Kidney epithelial cell (primary cell): Measurements from ENCODE around the gene PHETA1. TPM values are rescaled to one million over a fixed set of nuclear protein-coding genes. Genes with fewer than 3 reads are reported as not detected.

Experiments
- DNase-seq: peaks from one replicate; pipeline ENCODE4 v3.0.0-alpha.2; 2010; ENCODE audit warnings: low read depth
- H3K27me3 ChIP-seq: 2 replicates; pipeline ENCODE4 v1.6.0; 2011; ENCODE audit warnings: low read length; ENCODE audit not compliant: control insufficient read depth, insufficient read depth
- H3K36me3 ChIP-seq: 2 replicates; pipeline ENCODE4 v1.5.1; 2011; ENCODE audit warnings: low read length; ENCODE audit not compliant: control insufficient read depth, insufficient read depth
- H3K4me3 ChIP-seq: 2 replicates; pipeline ENCODE4 v1.5.1; 2011; ENCODE audit warnings: low read depth, mild to moderate bottlenecking, control low read depth, low read length
- total RNA-seq: library from RNA; depleted of rRNA; stranded (reverse); fragments of >200 nt; gene quantifications from 2 replicates; pipeline ENCODE4 v1.2.3, GENCODE V29; 2015
- TF ChIP-seq, protein P1 (sequence below): IDR thresholded peaks from 2 replicates; pipeline ENCODE4 v1.5.1; 2011; ENCODE audit warnings: mild to moderate bottlenecking, moderate library complexity, low read length, control low read depth, inconsistent platforms; ENCODE audit not compliant: insufficient read depth, poor library complexity, severe bottlenecking

The PHETA1 gene
- total RNA-seq, 1 donor from 2014 or later = 16.0 TPM

DNA sequence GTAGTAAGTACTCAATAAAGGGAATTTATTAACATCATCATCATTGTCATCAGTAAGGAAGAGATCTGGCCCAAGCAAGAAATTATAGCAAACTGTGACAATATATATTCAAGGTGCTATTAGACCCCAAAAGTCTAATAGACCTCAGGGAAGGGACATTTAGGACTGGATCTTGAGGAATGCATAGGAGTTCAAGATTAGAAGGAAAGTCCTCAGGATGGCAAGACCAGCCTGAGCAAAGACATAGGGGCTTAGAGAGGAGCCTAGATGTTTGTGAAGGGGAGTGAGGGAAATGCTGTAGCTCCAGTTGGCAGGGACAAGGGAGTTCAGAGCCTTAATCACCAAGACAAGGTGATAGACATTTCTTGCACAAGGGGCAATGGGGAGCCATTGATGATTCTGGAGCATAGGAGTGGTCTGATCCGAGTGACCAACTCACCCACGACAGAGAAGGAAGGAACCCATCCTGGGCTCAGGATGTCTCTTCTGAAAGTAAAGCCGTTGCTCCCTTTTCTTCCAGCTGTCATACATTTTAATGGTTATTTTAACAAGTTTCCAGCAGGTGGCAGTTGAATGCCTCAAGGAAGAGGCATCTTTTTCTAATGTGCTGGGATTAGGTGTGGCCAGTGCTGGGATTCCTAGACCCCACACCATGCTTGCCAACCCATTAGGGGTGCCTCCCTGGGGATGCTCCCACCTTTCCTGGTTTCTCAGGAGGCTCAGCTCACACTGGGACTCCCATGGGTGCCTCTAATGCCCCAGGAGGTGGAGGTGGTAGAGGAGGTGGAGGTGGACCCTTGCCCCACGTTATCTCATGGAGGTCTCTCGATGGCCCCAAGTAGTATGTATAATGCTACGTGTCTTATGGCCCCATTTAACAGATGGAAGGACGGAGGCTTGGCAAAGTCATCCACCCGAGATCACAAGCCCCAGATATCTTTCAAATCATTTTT lies 37.8 kb downstream of the PHETA1 start:
- DNase-seq = peak; percentile 14

DNA sequence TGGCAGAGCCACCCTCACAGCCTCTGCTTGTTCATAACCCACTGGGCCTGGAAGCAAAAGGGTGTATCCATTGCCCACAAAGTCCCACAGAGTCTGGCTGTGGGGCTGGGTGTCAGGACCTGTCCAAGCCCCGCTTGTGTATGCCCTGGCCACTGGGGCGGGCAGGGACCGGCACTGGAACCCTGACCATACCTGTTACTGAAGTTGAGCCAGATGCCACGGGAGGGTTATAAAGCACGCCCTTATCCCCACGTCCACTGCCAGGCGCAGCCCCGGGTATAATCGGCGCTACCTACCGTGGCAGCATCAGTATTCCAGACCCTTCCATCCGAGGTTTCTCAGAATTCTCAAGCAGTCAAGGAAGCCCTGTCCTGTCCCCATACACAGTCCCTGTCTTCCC lies 40.8 kb downstream of the PHETA1 start:
- no peaks in the 10 kb centered on the region for H3K27me3 ChIP-seq
- no peak for DNase-seq
- TF ChIP-seq, protein P1, sequence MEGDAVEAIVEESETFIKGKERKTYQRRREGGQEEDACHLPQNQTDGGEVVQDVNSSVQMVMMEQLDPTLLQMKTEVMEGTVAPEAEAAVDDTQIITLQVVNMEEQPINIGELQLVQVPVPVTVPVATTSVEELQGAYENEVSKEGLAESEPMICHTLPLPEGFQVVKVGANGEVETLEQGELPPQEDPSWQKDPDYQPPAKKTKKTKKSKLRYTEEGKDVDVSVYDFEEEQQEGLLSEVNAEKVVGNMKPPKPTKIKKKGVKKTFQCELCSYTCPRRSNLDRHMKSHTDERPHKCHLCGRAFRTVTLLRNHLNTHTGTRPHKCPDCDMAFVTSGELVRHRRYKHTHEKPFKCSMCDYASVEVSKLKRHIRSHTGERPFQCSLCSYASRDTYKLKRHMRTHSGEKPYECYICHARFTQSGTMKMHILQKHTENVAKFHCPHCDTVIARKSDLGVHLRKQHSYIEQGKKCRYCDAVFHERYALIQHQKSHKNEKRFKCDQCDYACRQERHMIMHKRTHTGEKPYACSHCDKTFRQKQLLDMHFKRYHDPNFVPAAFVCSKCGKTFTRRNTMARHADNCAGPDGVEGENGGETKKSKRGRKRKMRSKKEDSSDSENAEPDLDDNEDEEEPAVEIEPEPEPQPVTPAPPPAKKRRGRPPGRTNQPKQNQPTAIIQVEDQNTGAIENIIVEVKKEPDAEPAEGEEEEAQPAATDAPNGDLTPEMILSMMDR = no peak
- H3K4me3 ChIP-seq = no peak overlapping the region
- H3K36me3 ChIP-seq = no peaks in the 10 kb centered on the region

More for the DNA sequence above, 37.8 kb downstream of the PHETA1 start:
- no peaks in the 10 kb centered on the region for H3K36me3 ChIP-seq
- no peaks in the 10 kb centered on the region for H3K27me3 ChIP-seq
- H3K4me3 ChIP-seq = no peak overlapping the region
- TF ChIP-seq, protein P1 = peak; percentile 57

DNA sequence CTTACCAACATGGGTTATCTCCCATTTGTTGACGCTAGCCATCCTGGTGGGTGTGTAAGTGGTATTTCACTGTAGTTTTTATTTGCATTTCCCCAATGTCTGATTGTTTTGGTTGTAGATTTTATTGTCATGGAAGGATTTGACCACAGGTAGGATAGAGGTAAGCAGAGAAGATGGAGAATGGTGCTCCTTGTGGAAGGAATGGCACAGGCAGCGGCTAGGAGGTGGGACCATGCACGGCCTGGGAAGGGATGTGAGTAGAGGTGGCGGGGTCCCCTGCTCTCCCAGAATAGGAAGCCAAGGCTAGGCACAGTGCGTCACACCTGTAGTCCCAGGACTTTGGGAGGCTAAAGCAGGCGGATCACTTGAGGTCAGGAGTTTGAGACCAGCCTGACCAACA lies 41.4 kb downstream of the PHETA1 start:
- no peak overlapping the region for H3K4me3 ChIP-seq
- TF ChIP-seq, protein P1 = no peak
- no peak for DNase-seq
- no peaks in the 10 kb centered on the region for H3K27me3 ChIP-seq
- H3K36me3 ChIP-seq = no peaks in the 10 kb centered on the region

DNA sequence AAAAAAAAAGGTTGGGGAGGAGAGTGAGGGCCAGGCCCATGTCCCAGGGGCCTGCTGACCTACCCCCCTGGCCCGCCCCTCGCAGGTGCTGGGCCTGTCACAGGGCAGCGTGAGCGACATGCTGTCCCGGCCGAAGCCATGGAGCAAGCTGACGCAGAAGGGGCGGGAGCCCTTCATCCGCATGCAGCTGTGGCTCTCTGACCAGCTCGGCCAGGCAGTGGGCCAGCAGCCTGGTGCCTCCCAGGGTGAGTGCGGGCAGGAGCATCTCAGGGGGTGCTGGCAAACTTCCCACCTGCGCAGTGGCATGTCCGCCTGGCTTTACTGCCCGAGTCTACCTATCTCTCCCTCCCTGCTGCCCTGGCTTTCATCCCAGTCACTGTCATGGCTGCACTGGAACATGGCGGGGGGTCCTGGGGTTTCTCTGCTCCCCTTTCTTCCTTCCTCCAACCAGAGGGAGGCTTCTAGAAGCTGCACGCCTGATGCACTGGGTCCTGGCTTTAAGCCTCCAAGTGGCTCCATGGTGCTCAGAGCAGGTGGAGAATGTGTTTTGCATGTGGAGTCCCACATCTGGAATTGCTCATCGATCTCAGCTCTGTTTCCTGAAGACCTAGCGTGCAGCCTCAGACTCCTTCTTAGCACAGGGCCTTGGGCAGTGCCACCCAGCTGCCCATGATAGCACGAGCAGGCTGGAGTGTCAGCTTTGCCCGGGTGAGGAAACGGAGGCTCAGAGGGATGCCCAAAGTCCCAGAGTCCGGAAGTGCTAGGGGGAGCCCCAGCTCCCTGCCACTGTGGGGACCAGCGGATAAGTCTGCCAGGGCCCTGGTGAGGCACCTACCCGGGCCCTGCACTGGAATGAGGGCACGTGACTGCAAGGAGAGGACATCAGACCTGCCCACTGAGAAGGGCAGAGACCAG lies 46.3 kb downstream of the PHETA1 start:
- TF ChIP-seq, protein P1 = no peak
- no peaks in the 10 kb centered on the region for H3K36me3 ChIP-seq
- H3K27me3 ChIP-seq = no peaks in the 10 kb centered on the region
- H3K4me3 ChIP-seq = no peak overlapping the region
- DNase-seq = no peak

DNA sequence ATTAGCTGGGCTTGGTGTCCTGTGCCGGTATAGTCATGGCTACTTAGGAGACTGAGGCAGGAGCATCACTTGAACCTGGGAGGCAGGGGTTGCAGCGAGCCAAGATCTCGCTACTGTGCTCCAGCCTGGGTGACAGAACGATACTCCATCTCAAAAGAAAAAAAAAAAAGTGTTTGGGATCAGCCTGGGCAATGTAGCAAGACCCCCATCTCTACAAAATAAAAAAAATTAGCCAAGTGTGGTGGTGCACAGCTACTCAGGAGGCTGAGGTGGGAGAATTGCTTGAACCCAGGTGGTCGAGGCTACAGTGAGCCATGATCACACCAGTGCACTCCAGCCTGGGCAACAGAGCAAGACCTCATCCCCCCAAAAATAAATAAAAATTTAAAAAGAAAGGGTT lies 47.6 kb downstream of the PHETA1 start:
- Histone ChIP-seq H3K27me3 (no peaks in the 10 kb centered on the region), H3K36me3 (no peaks in the 10 kb centered on the region), H3K4me3 (no peak overlapping the region)
- no peak for DNase-seq
- TF ChIP-seq, protein P1 = no peak
